WTC11 (cell line): Measurements from ENCODE around the gene CALCA. TPM values are rescaled to one million over a fixed set of nuclear protein-coding genes. Genes with fewer than 3 reads are reported as not detected.

Experiments
- ATAC-seq: fragments of 200-7000 bp; cut with Tn5 transposase; 2 replicates; pipeline ENCODE4 v1.10.0; 2021; ENCODE audit warnings: mild to moderate bottlenecking, moderate library complexity
- CTCF ChIA-PET: fragments of 300-600 bp; sonication (Branson Sonifier 250); formaldehyde crosslinking; loops from one replicate; lab custom pipeline; 2021; ENCODE audit warnings: antibody characterized with exemption; lab: Charles Lee
- POLR2A ChIA-PET: fragments of 350-600 bp; sonication (Branson Sonifier 250); formaldehyde crosslinking; loops from one replicate; lab custom pipeline; 2021; ENCODE audit warnings: antibody characterized with exemption; lab: Charles Lee
- DNase-seq: peaks from one replicate; pipeline ENCODE4 v3.0.0; 2021; ENCODE audit warnings: low spot score
- H3K27ac Mint-ChIP-seq: 2 replicates; pipeline ENCODE4 v1.8.0; 2021; ENCODE audit warnings: mixed read lengths
- H3K27me3 Mint-ChIP-seq: 2 replicates; pipeline ENCODE4 v1.8.0; 2021; ENCODE audit warnings: low read depth, mild to moderate bottlenecking, moderate library complexity, mixed read lengths
- H3K36me3 Mint-ChIP-seq: 2 replicates; pipeline ENCODE4 v1.8.0; 2021; ENCODE audit warnings: mixed read lengths
- H3K4me1 Mint-ChIP-seq: 2 replicates; pipeline ENCODE4 v1.8.0; 2022; ENCODE audit warnings: mixed read lengths
- H3K4me3 Mint-ChIP-seq: 2 replicates; pipeline ENCODE4 v1.8.0; 2021; ENCODE audit warnings: mild to moderate bottlenecking, moderate library complexity, mixed read lengths
- H3K9me3 Mint-ChIP-seq: 2 replicates; pipeline ENCODE4 v1.8.0; 2021; ENCODE audit warnings: mixed read lengths
- ATF1 ChIP-seq: sonication (generic); formaldehyde crosslinking; IDR thresholded peaks from 2 replicates; pipeline ENCODE4 v1.8.1; 2023; ENCODE audit warnings: mild to moderate bottlenecking, moderate library complexity, missing genetic modification reagents
- ATF3 ChIP-seq: sonication (generic); formaldehyde crosslinking; conservative IDR thresholded peaks from 2 replicates; pipeline ENCODE4 v1.8.1; 2022; ENCODE audit warnings: mild to moderate bottlenecking, missing genetic modification reagents
- E2F1 ChIP-seq: sonication (generic); formaldehyde crosslinking; IDR thresholded peaks from 2 replicates; pipeline ENCODE4 v1.8.0; 2022; ENCODE audit warnings: mild to moderate bottlenecking, missing genetic modification reagents
- EMX1 ChIP-seq: fragments of 250-450 bp; sonication (Bioruptor Pico); IDR thresholded peaks from 2 replicates; pipeline ENCODE4 v1.8.0; 2021; ENCODE audit warnings: mild to moderate bottlenecking
- ERG ChIP-seq: fragments of 250-450 bp; sonication (Bioruptor Pico); IDR thresholded peaks from 2 replicates; pipeline ENCODE4 v1.8.0; 2021; ENCODE audit warnings: mild to moderate bottlenecking
- FOXK1 ChIP-seq: sonication (generic); formaldehyde crosslinking; IDR thresholded peaks from 2 replicates; pipeline ENCODE4 v1.8.0; 2022; ENCODE audit warnings: mild to moderate bottlenecking, moderate library complexity, missing genetic modification reagents
- GABPB1 ChIP-seq: sonication (generic); formaldehyde crosslinking; IDR thresholded peaks from 2 replicates; pipeline ENCODE4 v1.8.1; 2023; ENCODE audit warnings: mild to moderate bottlenecking, missing genetic modification reagents
- JAZF1 ChIP-seq: fragments of 250-450 bp; sonication (Bioruptor Pico); IDR thresholded peaks from 2 replicates; pipeline ENCODE4 v1.9.0; 2021; ENCODE audit warnings: moderate library complexity, mild to moderate bottlenecking, inconsistent platforms
- MAX ChIP-seq: sonication (generic); formaldehyde crosslinking; IDR thresholded peaks from 2 replicates; pipeline ENCODE4 v1.8.0; 2022; ENCODE audit warnings: mild to moderate bottlenecking, missing genetic modification reagents
- MXD4 ChIP-seq: fragments of 250-450 bp; sonication (Bioruptor Pico); IDR thresholded peaks from 2 replicates; pipeline ENCODE4 v1.8.0; 2021; ENCODE audit warnings: mild to moderate bottlenecking, moderate library complexity, borderline replicate concordance
- MYBL2 ChIP-seq: sonication (generic); formaldehyde crosslinking; IDR thresholded peaks from 2 replicates; pipeline ENCODE4 v1.8.1; 2023; ENCODE audit warnings: mild to moderate bottlenecking, moderate library complexity, missing genetic modification reagents
- NR2C2 ChIP-seq: sonication (generic); formaldehyde crosslinking; IDR thresholded peaks from 2 replicates; pipeline ENCODE4 v1.8.0; 2022; ENCODE audit warnings: mild to moderate bottlenecking, missing genetic modification reagents
- RELA ChIP-seq: sonication (generic); formaldehyde crosslinking; IDR thresholded peaks from 2 replicates; pipeline ENCODE4 v1.8.1; 2022; ENCODE audit warnings: missing genetic modification reagents, mild to moderate bottlenecking, borderline replicate concordance
- RORB ChIP-seq: fragments of 250-450 bp; sonication (Bioruptor Pico); IDR thresholded peaks from 2 replicates; pipeline ENCODE4 v1.9.0; 2021; ENCODE audit warnings: mild to moderate bottlenecking
- SMAD4 ChIP-seq: sonication (generic); formaldehyde crosslinking; IDR thresholded peaks from 2 replicates; pipeline ENCODE4 v1.8.0; 2022; ENCODE audit warnings: mild to moderate bottlenecking, missing genetic modification reagents
- TCF7 ChIP-seq: sonication (generic); formaldehyde crosslinking; IDR thresholded peaks from 2 replicates; pipeline ENCODE4 v1.8.0; 2022; ENCODE audit warnings: mild to moderate bottlenecking, low read depth, missing genetic modification reagents, moderate library complexity
- USF1 ChIP-seq: sonication (generic); formaldehyde crosslinking; IDR thresholded peaks from 2 replicates; pipeline ENCODE4 v1.8.0; 2022; ENCODE audit warnings: mild to moderate bottlenecking, missing genetic modification reagents
- USF2 ChIP-seq: sonication (generic); formaldehyde crosslinking; IDR thresholded peaks from 2 replicates; pipeline ENCODE4 v1.8.1; 2023; ENCODE audit warnings: mild to moderate bottlenecking, missing genetic modification reagents, moderate library complexity
- ZNF281 ChIP-seq: sonication (generic); formaldehyde crosslinking; IDR thresholded peaks from 2 replicates; pipeline ENCODE4 v1.8.0; 2023; ENCODE audit warnings: mild to moderate bottlenecking, missing genetic modification reagents
- ZNF416 ChIP-seq: fragments of 250-450 bp; sonication (Bioruptor Pico); IDR thresholded peaks from 2 replicates; pipeline ENCODE4 v1.9.0; 2021; ENCODE audit warnings: mild to moderate bottlenecking, inconsistent platforms
- total RNA-seq: library from RNA; stranded (reverse); gene quantifications from 3 replicates; pipeline ENCODE4 v1.2.3, GENCODE V29; 2021

The CALCA gene
- total RNA-seq, 1 experiment from 2014 or later = 0.42 TPM

- no peak for ATAC-seq
- ChIA-PET POLR2A (no interaction called here), CTCF (no interaction called here)
- DNase-seq = no peak
- Mint-ChIP-seq H3K4me1 (no peaks in the 10 kb centered on the region; the same call in 1 of the 2 replicates), H3K36me3 (peaks cover 26% of the 10 kb centered on the region), H3K4me3 (no peak overlapping the region), H3K27ac (no peak overlapping the region), H3K27me3 (no peaks in the 10 kb centered on the region; the same call in 1 of the 2 replicates), H3K9me3 (peaks cover 49% of the 10 kb centered on the region)
- TF ChIP-seq MYBL2 (CRISPR knock-in tag) = no peak
- no peak for TF ChIP-seq MAX (CRISPR knock-in tag)
- no peak for TF ChIP-seq MXD4 (CRISPR knock-in tag)
- TF ChIP-seq EMX1 (CRISPR knock-in tag) = no peak
- TF ChIP-seq ERG (CRISPR knock-in tag) = no peak
- no peak for TF ChIP-seq TCF7
- TF ChIP-seq ATF1 (CRISPR knock-in tag) = no peak
- TF ChIP-seq SMAD4 (CRISPR knock-in tag) = no peak
- TF ChIP-seq E2F1 (CRISPR knock-in tag) = no peak
- TF ChIP-seq FOXK1 (CRISPR knock-in tag) = no peak
- no peak for TF ChIP-seq RELA (CRISPR knock-in tag)
- TF ChIP-seq ZNF281 (CRISPR knock-in tag) = no peak
- no peak for TF ChIP-seq ATF3 (CRISPR knock-in tag)
- no peak for TF ChIP-seq USF2 (CRISPR knock-in tag)
- no peak for TF ChIP-seq JAZF1
- TF ChIP-seq RORB (CRISPR knock-in tag) = no peak
- no peak for TF ChIP-seq ZNF416 (CRISPR knock-in tag)
- TF ChIP-seq NR2C2 (CRISPR knock-in tag) = no peak
- no peak for TF ChIP-seq GABPB1 (CRISPR knock-in tag)
These were observed 37.4 kb downstream of the CALCA start for GRCh38 chr11:14934641-14935351.

GRCh38 chr11:14932447-14932846 is 39.7 kb downstream of the CALCA start:
- no peak for ATAC-seq
- DNase-seq = no peak
- Mint-ChIP-seq H3K36me3 (peaks cover 7% of the 10 kb centered on the region), H3K4me1 (no peaks in the 10 kb centered on the region), H3K27me3 (no peaks in the 10 kb centered on the region; the same call in 1 of the 2 replicates), H3K9me3 (peaks cover 47% of the 10 kb centered on the region), H3K27ac (no peak overlapping the region), H3K4me3 (no peak overlapping the region)
- ChIA-PET CTCF (no interaction called here), POLR2A (no interaction called here)
- no peak for TF ChIP-seq USF1
